Left forelimb (tissue), 1 donor: ENCODE data around the gene KBTBD3.

Source experiments
- DNase-seq: peaks from one replicate; pipeline ENCODE4 v3.0.0-alpha.2; 2018; ENCODE audit warnings: low spot score

The KBTBD3 gene

GRCh38 chr11:106076919-106077608 is at the start of gene KBTBD3:
TSS of gene KBTBD3 (minus strand) at chr11:106077347. CDS start at chr11:106059097, 18,250 bp downstream.
- DNase-seq = peak; percentile 98

- no peak for DNase-seq
These were observed 44.6 kb upstream of the KBTBD3 start for GRCh38 chr11:106121570-106122320.

DNA sequence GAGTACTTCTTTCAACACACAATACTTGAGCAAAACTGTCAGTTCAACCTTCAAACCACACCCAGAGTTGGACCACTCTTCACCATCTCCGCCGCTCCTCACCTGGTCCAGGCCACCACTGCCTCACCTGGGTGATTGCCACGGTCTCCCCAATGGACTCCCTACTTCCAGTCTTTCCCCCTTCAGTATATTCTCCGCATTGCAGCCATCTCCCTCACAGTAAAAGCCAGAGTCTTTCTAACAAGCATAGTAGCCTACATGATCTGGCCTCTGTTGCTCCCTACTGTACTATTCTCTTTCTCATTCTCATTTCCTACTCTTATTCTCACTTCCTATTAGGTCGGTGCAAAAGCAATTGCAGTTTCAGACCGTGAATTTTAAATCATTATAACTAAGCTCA is 28.8 kb upstream of the KBTBD3 start:
- DNase-seq = no peak

DNA sequence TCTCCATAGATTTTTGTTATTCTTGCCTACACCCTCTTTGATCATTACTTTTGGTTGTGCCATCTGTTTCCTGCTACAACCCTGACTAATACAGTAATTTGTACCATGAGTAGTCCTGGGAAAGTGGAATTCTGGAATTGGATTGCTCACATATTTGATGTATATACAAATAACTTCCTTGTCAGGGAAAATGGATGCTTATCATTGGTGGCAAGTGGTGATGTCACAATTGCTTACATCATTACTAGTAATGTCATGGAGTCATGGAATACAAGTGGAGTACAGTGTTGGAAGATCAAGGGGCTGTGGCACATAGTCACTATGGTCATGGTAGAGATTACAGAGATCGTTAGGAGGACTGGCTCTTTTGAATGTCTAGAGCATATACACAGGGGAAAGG is 24.7 kb upstream of the KBTBD3 start:
- DNase-seq = no peak

DNA sequence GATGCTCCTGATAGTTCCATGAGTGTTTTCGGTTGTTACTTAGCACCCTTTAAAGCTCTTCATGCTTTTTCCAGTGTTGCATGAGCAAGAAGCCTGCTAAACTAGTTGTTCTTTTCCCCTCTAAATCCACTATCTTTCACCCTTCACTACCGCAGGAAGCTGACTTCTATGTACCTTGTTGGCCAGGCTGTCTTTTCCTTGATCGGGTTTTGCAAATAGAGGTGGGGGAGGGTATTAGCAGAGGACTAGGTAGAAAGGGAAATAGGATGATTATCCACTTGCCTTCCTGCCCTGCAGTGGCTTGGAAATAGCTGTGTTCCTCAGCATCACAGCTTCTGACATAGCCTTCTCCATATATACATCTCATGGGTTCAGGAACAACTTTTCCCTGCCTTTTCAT is 24.2 kb upstream of the KBTBD3 start:
- no peak for DNase-seq

DNA sequence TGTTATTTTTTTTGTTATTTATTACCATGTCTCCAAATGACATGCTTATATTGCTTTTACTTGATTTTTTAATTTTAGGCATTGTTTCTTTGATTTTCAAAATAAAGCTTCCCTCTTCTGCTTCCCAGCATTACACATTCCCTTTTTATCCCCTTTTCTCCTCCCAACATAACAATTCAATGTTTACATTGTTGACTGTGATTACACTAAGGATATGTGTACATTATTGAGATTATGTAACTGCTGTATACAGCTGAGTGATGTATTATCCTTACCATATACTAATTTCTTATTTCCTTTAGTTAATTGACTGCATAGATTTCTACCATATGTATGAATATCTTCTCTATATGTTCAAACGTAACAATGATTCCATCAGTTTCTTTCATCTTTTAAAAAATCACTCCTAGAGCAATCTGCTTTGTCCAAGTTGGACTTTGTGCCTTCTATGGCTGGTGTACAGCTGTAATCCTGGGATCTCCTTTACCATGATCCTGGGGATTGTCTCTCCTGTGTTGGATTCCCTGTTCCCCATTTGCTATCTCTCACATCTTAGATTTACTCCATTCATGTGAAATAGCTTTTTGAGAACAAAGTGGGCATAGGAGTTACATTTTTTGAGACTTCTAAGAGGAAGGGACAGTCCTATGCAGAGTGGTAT is 21.9 kb upstream of the KBTBD3 start:
- no peak for DNase-seq

DNA sequence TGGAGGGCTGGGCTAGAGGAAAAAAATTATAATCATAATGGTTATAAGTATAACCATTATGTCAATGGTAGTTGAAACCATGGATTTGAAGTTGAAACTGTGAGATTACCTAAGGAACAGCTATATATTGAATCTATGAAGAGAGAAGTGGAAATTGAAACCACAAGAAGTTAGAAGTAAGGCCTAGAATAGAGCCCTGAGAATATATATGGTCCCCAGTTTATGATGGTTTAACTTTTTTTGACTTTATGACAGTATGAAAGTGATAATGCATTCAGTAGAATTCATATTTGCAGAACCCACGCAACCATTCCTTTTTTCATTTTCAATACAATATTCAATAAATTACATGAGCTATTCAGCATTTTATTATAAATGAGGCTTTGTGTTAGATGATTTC is 15.3 kb upstream of the KBTBD3 start:
- no peak for DNase-seq

DNA sequence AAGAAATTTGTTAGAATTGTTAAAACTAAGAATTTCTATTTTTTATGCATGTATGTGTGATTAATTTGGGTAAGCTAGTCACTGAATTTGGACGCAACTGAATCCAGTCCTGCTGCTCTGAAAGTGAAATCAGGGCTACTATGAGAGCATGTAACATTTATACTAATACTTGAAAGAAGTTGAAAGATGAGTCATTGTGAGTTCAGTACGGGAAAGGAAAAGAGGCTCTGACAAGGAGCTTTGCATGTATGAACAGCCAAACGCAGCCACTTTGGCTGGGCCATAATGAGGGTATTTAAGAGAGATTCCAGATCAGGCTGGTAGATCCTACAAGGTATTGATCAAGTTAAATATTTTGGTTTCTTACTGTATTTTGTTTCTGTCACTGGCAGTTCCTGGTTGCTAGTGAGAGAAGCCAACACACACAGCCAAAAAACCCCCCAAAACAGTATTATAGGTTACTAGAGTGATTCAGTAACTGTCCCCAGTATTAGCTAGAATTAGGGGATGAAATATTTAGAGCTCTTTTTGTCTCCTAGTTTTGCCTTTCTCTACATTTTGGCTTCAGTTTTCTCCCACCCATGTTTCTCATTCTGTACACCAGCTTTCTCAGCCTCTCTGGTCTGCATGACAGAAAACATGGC is 14.5 kb upstream of the KBTBD3 start:
- no peak for DNase-seq

DNA sequence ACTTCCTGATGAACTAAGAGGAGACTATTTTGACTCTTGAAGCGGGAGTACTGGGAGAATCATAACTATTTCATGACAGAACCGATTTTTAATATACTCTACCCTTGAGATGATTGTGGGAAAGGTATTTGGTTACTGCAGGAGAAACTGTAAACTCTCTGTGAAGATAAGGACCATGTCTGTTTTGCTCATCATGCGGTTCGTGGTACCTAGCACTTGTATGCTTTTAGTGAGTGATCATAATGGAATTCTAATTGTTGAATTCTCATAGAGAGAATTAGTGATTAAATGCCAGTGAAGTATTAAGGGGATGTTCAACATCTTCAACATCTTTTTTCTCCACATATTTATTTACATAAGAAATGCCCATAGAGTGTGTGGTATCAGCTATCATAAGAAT is 11.7 kb upstream of the KBTBD3 start:
- DNase-seq = no peak

- no peak for DNase-seq
These were observed 10.8 kb upstream of the KBTBD3 start for GRCh38 chr11:106087815-106088435.

GRCh38 chr11:106086850-106087249 is 9.7 kb upstream of the KBTBD3 start:
- no peak for DNase-seq

DNA sequence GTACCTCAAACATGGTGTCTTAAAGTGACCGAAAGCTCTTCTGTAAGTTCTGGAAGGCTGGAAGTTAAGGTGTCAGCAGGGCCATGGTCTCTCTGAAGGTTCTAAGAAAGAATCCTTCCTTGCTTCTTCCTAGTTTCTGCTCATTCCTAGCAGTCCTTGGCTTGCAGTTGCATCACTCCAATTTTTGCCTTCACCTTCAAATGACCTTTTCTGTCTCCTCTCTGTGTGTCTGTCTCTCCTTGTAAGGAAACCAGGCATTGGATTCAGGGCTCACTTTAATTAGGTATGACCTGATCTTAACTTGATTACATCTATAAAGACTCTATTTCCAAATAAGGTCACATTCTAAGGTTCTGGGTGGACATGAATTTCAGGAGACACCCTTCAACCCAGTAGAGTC is 9.0 kb upstream of the KBTBD3 start:
- DNase-seq = no peak

DNA sequence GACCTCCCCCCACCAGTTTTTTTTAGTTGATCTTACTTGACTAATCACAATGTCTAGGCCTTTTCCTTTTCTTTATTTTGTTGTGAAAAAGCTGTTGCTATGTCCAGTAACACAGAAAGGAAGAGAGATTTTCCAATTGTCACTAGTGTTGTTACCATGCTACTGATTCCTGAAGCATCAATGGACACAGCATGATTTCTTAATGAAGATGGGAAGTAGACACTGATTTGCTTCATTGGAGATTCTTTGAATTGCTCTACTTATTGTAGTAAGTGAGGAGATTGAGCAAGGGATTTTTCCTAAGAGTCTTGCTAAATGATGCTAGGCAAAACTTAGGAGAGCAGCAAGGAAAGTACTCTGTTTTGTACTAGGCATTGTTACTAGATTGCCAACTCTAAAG is 4.9 kb upstream of the KBTBD3 start:
- no peak for DNase-seq

- no peak for DNase-seq
These were observed 685 bp upstream of the KBTBD3 start, which contains the start of gene AASDHPPT for GRCh38 chr11:106077609-106078455. TSS of gene AASDHPPT (plus strand) at chr11:106077662. CDS start at chr11:106077711, 49 bp downstream.

DNA sequence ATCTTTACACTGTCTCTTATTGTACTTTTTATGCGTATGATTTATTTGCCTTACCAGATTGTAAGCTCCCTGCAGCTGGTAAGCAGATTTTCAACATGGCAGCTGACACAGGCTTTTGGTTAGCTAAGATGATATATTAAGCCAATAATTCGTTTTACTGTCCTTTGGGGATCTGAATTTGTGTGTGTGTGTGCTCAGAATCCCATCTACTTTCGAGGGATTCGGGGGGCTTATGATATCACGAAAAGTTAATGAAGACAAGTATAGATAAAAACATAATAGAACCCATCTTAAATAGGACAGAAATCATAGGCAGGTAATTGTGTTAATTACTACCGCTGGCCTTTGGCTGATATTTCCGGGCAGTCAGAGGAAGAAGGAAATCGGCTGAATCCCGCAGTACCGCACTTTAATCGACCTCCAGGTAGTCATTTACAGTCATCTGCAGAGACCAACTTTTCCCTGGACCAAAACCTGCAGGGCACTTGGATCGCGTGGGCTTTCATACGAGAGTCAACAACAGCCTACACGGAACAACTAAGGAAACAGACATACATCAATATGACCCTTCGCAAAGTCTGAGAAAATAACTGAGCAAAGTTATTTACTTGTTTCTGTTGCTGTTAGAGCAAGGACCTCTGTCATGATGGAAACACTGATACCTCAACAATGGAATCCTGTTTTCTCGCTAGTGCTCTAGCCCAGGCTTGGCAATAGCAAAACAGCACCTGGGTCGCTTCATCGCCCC is 802 bp downstream of the KBTBD3 start:
- no peak for DNase-seq

- DNase-seq = no peak
These were observed 4.3 kb downstream of the KBTBD3 start for GRCh38 chr11:106072804-106073203.

DNA sequence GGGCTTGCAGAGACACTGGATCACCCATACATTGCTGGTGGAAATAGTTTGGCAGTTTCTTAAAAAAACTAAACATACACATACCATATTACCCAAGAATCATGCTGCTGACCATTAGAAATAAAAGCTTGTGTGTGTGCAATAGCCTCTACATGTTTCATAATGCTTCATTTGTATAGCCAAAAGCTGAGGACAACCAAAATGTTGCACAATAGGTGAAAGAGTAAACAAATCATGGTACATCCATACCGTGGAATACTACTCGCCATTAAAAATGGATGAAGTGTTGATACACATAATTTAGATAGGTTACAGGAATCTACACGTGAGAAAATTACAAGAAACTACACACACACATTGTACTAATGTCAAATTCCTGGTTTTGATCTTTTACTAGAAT is 6.5 kb downstream of the KBTBD3 start:
- DNase-seq = no peak

GRCh38 chr11:106063009-106063408 is 14.1 kb downstream of the KBTBD3 start:
- no peak for DNase-seq

GRCh38 chr11:106061954-106062949 is 14.9 kb downstream of the KBTBD3 start:
- no peak for DNase-seq
